ENCODE results near the gene USP17L29. TPM values are rescaled to one million over a fixed set of nuclear protein-coding genes. Genes with fewer than 3 reads are reported as not detected.
A peak's percentile ranks its signal among the peaks of the same experiment; 100 is the strongest.
"Not testable (repeated sequence)": the region's sequence is repeated elsewhere in the genome, so short reads cannot be mapped to it uniquely, and the experiment has no call there.

Gene USP17L29
- total RNA-seq, 1 experiment from 2014 or later, result not detected

GRCh38 chr4:9348593-9348992, 4.8 kb upstream of the USP17L29 start, which contains the start of gene USP17L28:
Gene USP17L28 (plus strand): TSS chr4:9348893. CDS start chr4:9348893, 0 bp downstream.
- intact Hi-C loops (cut with micrococcal nuclease), result not testable (repeated sequence)

GRCh38 chr4:9350866-9351265, 2.6 kb upstream of the USP17L29 start:
- DNase-seq; H3K4me1 ChIP-seq (ENCODE audit: insufficient read depth, low read length); H4K20me1 ChIP-seq (ENCODE audit: low read length); CTCF ChIA-PET; H3K79me2 ChIP-seq (ENCODE audit: low read length); H3K4me3 ChIP-seq (ENCODE audit: low read length); BruUV-seq (replicated peaks); intact Hi-C loops (cut with micrococcal nuclease); H3F3A ChIP-seq (ENCODE audit: low read length, unreplicated experiment); H3K27me3 ChIP-seq (ENCODE audit: low read length); ATAC-seq; H3K27ac ChIP-seq (ENCODE audit: low read length); POLR2A ChIA-PET (ENCODE audit: unreplicated experiment); H3K9me2 ChIP-seq (replicated peaks; ENCODE audit: low read length); H3K36me3 ChIP-seq (ENCODE audit: low read depth, low read length); H3K9ac ChIP-seq (ENCODE audit: low read length); H3K4me2 ChIP-seq (ENCODE audit: low read length); H3K9me3 ChIP-seq (ENCODE audit: low read length); H2AFZ ChIP-seq (ENCODE audit: low read length): not testable (repeated sequence)

More at GRCh38 chr4:9348593-9348992, 4.8 kb upstream of the USP17L29 start, which contains the start of gene USP17L28:
- CTCF ChIA-PET; H4K20me1 ChIP-seq (ENCODE audit: low read length); H3K4me3 ChIP-seq (ENCODE audit: low read length); H3K4me2 ChIP-seq (ENCODE audit: low read length); H2AFZ ChIP-seq (ENCODE audit: low read length); H3K27me3 ChIP-seq (ENCODE audit: low read length); ATAC-seq; POLR2A ChIA-PET (ENCODE audit: unreplicated experiment); H3K36me3 ChIP-seq (ENCODE audit: low read depth, low read length); H3K9me3 ChIP-seq (ENCODE audit: low read length); H3K9ac ChIP-seq (ENCODE audit: low read length); DNase-seq; H3K27ac ChIP-seq (ENCODE audit: low read length); H3K79me2 ChIP-seq (ENCODE audit: low read length); H3K9me2 ChIP-seq (replicated peaks; ENCODE audit: low read length); H3F3A ChIP-seq (ENCODE audit: low read length, unreplicated experiment); BruUV-seq (replicated peaks); H3K4me1 ChIP-seq (ENCODE audit: insufficient read depth, low read length): not testable (repeated sequence)

GRCh38 chr4:9362829-9363228, 9.4 kb downstream of the USP17L29 start, which contains the start of gene USP17L30:
Gene USP17L30 (plus strand): TSS chr4:9363129. CDS start chr4:9363129, 0 bp downstream.
- BruUV-seq (replicated peaks); H3K4me3 ChIP-seq (ENCODE audit: low read length); H4K20me1 ChIP-seq (ENCODE audit: low read length); H3K9me3 ChIP-seq (ENCODE audit: low read length); H3K79me2 ChIP-seq (ENCODE audit: low read length); H2AFZ ChIP-seq (ENCODE audit: low read length); H3K4me2 ChIP-seq (ENCODE audit: low read length); H3F3A ChIP-seq (ENCODE audit: low read length, unreplicated experiment); H3K9me2 ChIP-seq (replicated peaks; ENCODE audit: low read length); CTCF ChIA-PET; H3K27me3 ChIP-seq (ENCODE audit: low read length); H3K9ac ChIP-seq (ENCODE audit: low read length); H3K36me3 ChIP-seq (ENCODE audit: low read depth, low read length); ATAC-seq; H3K27ac ChIP-seq (ENCODE audit: low read length); POLR2A ChIA-PET (ENCODE audit: unreplicated experiment); H3K4me1 ChIP-seq (ENCODE audit: insufficient read depth, low read length); intact Hi-C loops (cut with micrococcal nuclease); DNase-seq: not testable (repeated sequence)

- H3K79me2 ChIP-seq (ENCODE audit: low read length); ATAC-seq; H3K4me1 ChIP-seq (ENCODE audit: insufficient read depth, low read length); H2AFZ ChIP-seq (ENCODE audit: low read length); DNase-seq; BruUV-seq (replicated peaks); H3K27me3 ChIP-seq (ENCODE audit: low read length); H3K4me2 ChIP-seq (ENCODE audit: low read length); H3K36me3 ChIP-seq (ENCODE audit: low read depth, low read length); H3F3A ChIP-seq (ENCODE audit: low read length, unreplicated experiment); H4K20me1 ChIP-seq (ENCODE audit: low read length); H3K27ac ChIP-seq (ENCODE audit: low read length); CTCF ChIA-PET; intact Hi-C loops (cut with micrococcal nuclease); H3K9me2 ChIP-seq (replicated peaks; ENCODE audit: low read length); POLR2A ChIA-PET (ENCODE audit: unreplicated experiment); H3K4me3 ChIP-seq (ENCODE audit: low read length); H3K9me3 ChIP-seq (ENCODE audit: low read length); H3K9ac ChIP-seq (ENCODE audit: low read length): not testable (repeated sequence)
Measured at GRCh38 chr4:9379881-9380280, 26.4 kb downstream of the USP17L29 start.

GRCh38 chr4:9381012-9381534, 27.6 kb downstream of the USP17L29 start:
- POLR2A ChIA-PET (ENCODE audit: unreplicated experiment); H3K9ac ChIP-seq (ENCODE audit: low read length); H3K36me3 ChIP-seq (ENCODE audit: low read depth, low read length); H3K9me3 ChIP-seq (ENCODE audit: low read length); H2AFZ ChIP-seq (ENCODE audit: low read length); H3K4me1 ChIP-seq (ENCODE audit: insufficient read depth, low read length); H4K20me1 ChIP-seq (ENCODE audit: low read length); H3K27ac ChIP-seq (ENCODE audit: low read length); BruUV-seq (replicated peaks); H3K9me2 ChIP-seq (replicated peaks; ENCODE audit: low read length); H3K79me2 ChIP-seq (ENCODE audit: low read length); H3F3A ChIP-seq (ENCODE audit: low read length, unreplicated experiment); CTCF ChIA-PET; intact Hi-C loops (cut with micrococcal nuclease); DNase-seq; H3K4me3 ChIP-seq (ENCODE audit: low read length); ATAC-seq; H3K27me3 ChIP-seq (ENCODE audit: low read length): not testable (repeated sequence)
- TF ChIP-seq CTCF (conservative IDR thresholded peaks at IDR 0.05; ENCODE audit: low read depth, low read length), result peak; percentile 30; the same call in 1 of the 2 replicates
- H3K4me2 ChIP-seq (ENCODE audit: low read length), result 0 out of 2 replicates have a peak overlapping the region, but pooled peaks have one; percentile 44

All from PC-3 (cell line).